CD14-positive monocyte (primary cell): ENCODE measurements around the gene AMER3. TPM values are rescaled to one million over a fixed set of nuclear protein-coding genes. Genes with fewer than 3 reads are reported as not detected.

Experiments used
- DNase-seq, 3 donors: peaks; one replicate each; pipeline ENCODE4 v3.0.0-alpha.2; 2011 to 2022
- H2AFZ ChIP-seq: 2 replicates; pipeline ENCODE4 v1.6.0; 2012; ENCODE audit warnings: mild to moderate bottlenecking, low read depth, low read length, inconsistent platforms; ENCODE audit not compliant: insufficient read depth, poor library complexity, severe bottlenecking
- H3K27ac ChIP-seq, 2 donors: 1 replicate in 1 of 2; 2 replicates in 1 of 2; pipeline ENCODE4 v1.5.1; 2012 to 2013; ENCODE audit warnings: low read length in 2 of 2, control low read depth in 1 of 2, inconsistent platforms in 1 of 2, low read depth in 1 of 2, mild to moderate bottlenecking in 1 of 2
- H3K27me3 ChIP-seq, 2 donors: one replicate each; pipeline versions ENCODE4 v1.6.0 to v1.6.1; 2011 to 2013; ENCODE audit warnings: low read length in 2 of 2; ENCODE audit not compliant: control insufficient read depth in 2 of 2, insufficient read depth in 2 of 2
- H3K36me3 ChIP-seq, 2 donors: replicated peaks in 1 of 2; 1 replicate in 1 of 2; 2 replicates in 1 of 2; pipeline versions ENCODE4 v1.5.1 to v1.6.1; 2012 to 2013; ENCODE audit warnings: low read length in 2 of 2, control low read depth in 1 of 2, inconsistent platforms in 1 of 2, mild to moderate bottlenecking in 1 of 2; ENCODE audit not compliant: insufficient read depth in 2 of 2, control insufficient read depth in 1 of 2
- H3K4me1 ChIP-seq, 2 donors: 1 replicate in 1 of 2; 2 replicates in 1 of 2; pipeline versions ENCODE4 v1.5.1 to v1.6.1; 2012 to 2013; ENCODE audit warnings: low read length in 2 of 2, control low read depth in 1 of 2, inconsistent platforms in 1 of 2, mild to moderate bottlenecking in 1 of 2, moderate library complexity in 1 of 2; ENCODE audit not compliant: insufficient read depth in 2 of 2, control insufficient read depth in 1 of 2
- H3K4me2 ChIP-seq: replicated peaks from 2 replicates; pipeline ENCODE3; 2012; ENCODE audit warnings: low read length, moderate library complexity, mild to moderate bottlenecking; ENCODE audit not compliant: poor library complexity, severe bottlenecking; ENCODE audit errors: extremely low read depth
- H3K4me3 ChIP-seq, 3 experiments: fragments of 200-600 bp in 1 of 3; sonication (generic) in 1 of 3; replicated peaks in 1 of 3; 1 replicate in 2 of 3; 2 replicates in 1 of 3; pipeline ENCODE4 v1.5.1; 2011 to 2013; ENCODE audit warnings: low read length in 3 of 3, mild to moderate bottlenecking in 3 of 3, control low read depth in 2 of 3, low read depth in 2 of 3, inconsistent platforms in 1 of 3, moderate library complexity in 1 of 3
- H3K79me2 ChIP-seq: 2 replicates; pipeline ENCODE4 v1.6.0; 2012; ENCODE audit warnings: mild to moderate bottlenecking, control low read depth, inconsistent platforms, low read length, moderate library complexity; ENCODE audit not compliant: insufficient read depth
- H3K9ac ChIP-seq: 2 replicates; pipeline ENCODE4 v1.6.0; 2017; ENCODE audit warnings: low read length, mild to moderate bottlenecking; ENCODE audit not compliant: insufficient read depth, poor library complexity, severe bottlenecking
- H3K9me3 ChIP-seq, 2 donors: replicated peaks in 1 of 2; 1 replicate in 1 of 2; 2 replicates in 1 of 2; pipeline versions ENCODE4 v1.5.1 to v1.6.1; 2012 to 2013; ENCODE audit warnings: low read length in 2 of 2, control low read depth in 1 of 2; ENCODE audit not compliant: control insufficient read depth in 1 of 2, insufficient read depth in 1 of 2
- H4K20me1 ChIP-seq: 2 replicates; pipeline ENCODE4 v1.6.0; 2012; ENCODE audit warnings: mild to moderate bottlenecking, low read length, control low read depth, moderate library complexity; ENCODE audit not compliant: insufficient read depth
- H3K27ac Mint-ChIP-seq, 7 donors: one replicate each; pipeline ENCODE4 v1.8.0; 2020; ENCODE audit warnings: mild to moderate bottlenecking in 7 of 7, mixed read lengths in 7 of 7, moderate library complexity in 6 of 7, inconsistent platforms in 2 of 7
- H3K27me3 Mint-ChIP-seq, 3 donors: one replicate each; pipeline ENCODE4 v1.8.0; 2021 to 2022; ENCODE audit warnings: low read depth in 3 of 3, mild to moderate bottlenecking in 3 of 3, mixed read lengths in 3 of 3, moderate library complexity in 3 of 3, inconsistent platforms in 1 of 3
- H3K36me3 Mint-ChIP-seq, 2 donors: one replicate each; pipeline ENCODE4 v1.8.0; 2020; ENCODE audit warnings: mixed read lengths in 2 of 2, inconsistent platforms in 1 of 2, mild to moderate bottlenecking in 1 of 2
- H3K4me1 Mint-ChIP-seq: one replicate; pipeline ENCODE4 v1.8.0; 2020; ENCODE audit warnings: mild to moderate bottlenecking, mixed read lengths
- H3K4me3 Mint-ChIP-seq, 2 donors: one replicate each; pipeline ENCODE4 v1.8.0; 2020; ENCODE audit warnings: mild to moderate bottlenecking in 2 of 2, mixed read lengths in 2 of 2, moderate library complexity in 1 of 2
- H3K9me3 Mint-ChIP-seq, 7 donors: one replicate each; pipeline ENCODE4 v1.8.0; 2020 to 2022; ENCODE audit warnings: mixed read lengths in 7 of 7, mild to moderate bottlenecking in 6 of 7, moderate library complexity in 6 of 7, inconsistent platforms in 2 of 7
- CTCF ChIP-seq: fragments of 200-600 bp; IDR thresholded peaks from one replicate; pipeline ENCODE4 v1.8.0; 2022; ENCODE audit warnings: antibody characterized with exemption, mild to moderate bottlenecking
- WGBS: methylation state at CpG from one replicate; pipeline ENCODE4 v1.1.5; 2013; ENCODE audit warnings: missing lambda C conversion rate; ENCODE audit not compliant: insufficient coverage; 5-methylcytosine and 5-hydroxymethylcytosine counted together
- intact Hi-C, 2 donors: fragments of 100-400 bp; cut with micrococcal nuclease; formaldehyde crosslinking; loops; one replicate each; pipeline versions ENCODE4 v1.15.0 to v1.15.1; 2023
- polyA plus RNA-seq, 3 donors: library from polyadenylated mRNA; depleted of rRNA in 1 of 3; unstranded in 2 of 3; stranded (reverse) in 1 of 3; fragments of 300-500 nt in 2 of 3; fragments of >200 nt in 1 of 3; fragmentation: Illumina TruSeq in 2 of 3; gene quantifications; 1 replicate in 2 of 3; 2 replicates in 1 of 3; pipeline ENCODE4 v1.2.3, GENCODE V29; 2012 to 2021

The AMER3 gene
- polyA plus RNA-seq, 3 donors, result not detected

DNA sequence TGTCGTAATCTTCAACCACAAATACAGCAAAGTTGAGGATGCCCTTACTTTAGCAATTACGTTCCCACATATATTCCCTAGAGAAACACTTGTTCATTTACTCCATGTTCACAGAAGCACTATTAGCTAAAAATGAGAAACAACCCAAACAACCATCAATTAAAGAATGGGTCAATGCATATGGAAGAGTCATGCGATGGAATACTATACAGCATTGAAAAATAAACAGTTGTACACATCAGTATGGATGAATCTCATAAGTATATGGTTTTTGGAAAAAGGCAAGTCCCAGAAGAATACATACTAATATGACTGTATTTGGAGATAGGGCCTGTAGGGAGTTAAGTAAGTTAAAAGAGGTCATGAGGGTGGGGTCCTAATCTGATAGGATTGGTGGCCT lies 20.1 kb upstream of the AMER3 start:
- no peaks in the 10 kb centered on the region for H3K4me1 ChIP-seq
- H3K27ac ChIP-seq, result no peak overlapping the region
- Mint-ChIP-seq H3K4me3 (no peak overlapping the region), H3K9me3 (peaks cover 0 to 5% (median 0%) of the 10 kb centered on the region in 7 donors), H3K36me3 (no peaks in the 10 kb centered on the region), H3K27me3 (peaks cover 0 to 13% (median 6%) of the 10 kb centered on the region in 3 donors), H3K27ac (no peak overlapping the region), H3K4me1 (no peaks in the 10 kb centered on the region)
- H3K79me2 ChIP-seq, result no peaks in the 10 kb centered on the region
- no peaks in the 10 kb centered on the region for H3K27me3 ChIP-seq
- whole genome bisulfite sequencing, result no CpG with 5 or more reads among the region's 3 CpGs
- no peak for TF ChIP-seq CTCF
- DNase-seq, result no peak
- no peak overlapping the region for H2AFZ ChIP-seq
- H3K9me3 ChIP-seq, result no peaks in the 10 kb centered on the region
- H3K4me2 ChIP-seq, result no peak overlapping the region
- H3K36me3 ChIP-seq, result no peaks in the 10 kb centered on the region
- H3K9ac ChIP-seq, result no peak overlapping the region
- intact Hi-C loops, result no loop called here
- no peaks in the 10 kb centered on the region for H4K20me1 ChIP-seq
- H3K4me3 ChIP-seq, result no peak overlapping the region

GRCh38 chr2:130736487-130736886 lies 18.9 kb upstream of the AMER3 start:
- Mint-ChIP-seq H3K4me1 (no peaks in the 10 kb centered on the region), H3K36me3 (no peaks in the 10 kb centered on the region), H3K9me3 (peaks cover 0 to 5% (median 0%) of the 10 kb centered on the region in 7 donors), H3K27ac (no peak overlapping the region), H3K27me3 (peaks cover 6 to 13% (median 9%) of the 10 kb centered on the region in 3 donors), H3K4me3 (no peak overlapping the region)
- DNase-seq, result no peak
- Histone ChIP-seq H3K36me3 (no peaks in the 10 kb centered on the region), H3K9me3 (no peaks in the 10 kb centered on the region), H2AFZ (no peak overlapping the region), H3K4me3 (no peak overlapping the region), H3K27me3 (no peaks in the 10 kb centered on the region), H4K20me1 (no peaks in the 10 kb centered on the region), H3K4me1 (no peaks in the 10 kb centered on the region), H3K79me2 (no peaks in the 10 kb centered on the region), H3K9ac (no peak overlapping the region), H3K4me2 (no peak overlapping the region), H3K27ac (no peak overlapping the region)
- TF ChIP-seq CTCF, result no peak
- WGBS, result 66% methylated on average over 3 of the region's 6 CpGs
- intact Hi-C loops, result no loop called here
